Neural cell (in vitro differentiated cells): ENCODE measurements around the gene PLA2G2F. TPM values are rescaled to one million over a fixed set of nuclear protein-coding genes. Genes with fewer than 3 reads are reported as not detected.

Experiments
- H2AFZ ChIP-seq: fragments of 200-600, 300-800 bp; sonication (generic), shearing (Covaris generic); 2 replicates; pipeline ENCODE4 v1.6.0; 2014; ENCODE audit warnings: low read depth, mild to moderate bottlenecking, antibody characterized with exemption, low read length, moderate library complexity
- H3F3A ChIP-seq: fragments of 200-600 bp; shearing (Covaris generic); 2 replicates; pipeline ENCODE4 v1.6.1; 2016; ENCODE audit warnings: mild to moderate bottlenecking, moderate library complexity, mixed read lengths, antibody characterized with exemption, low read length; ENCODE audit not compliant: insufficient read depth, poor library complexity, severe bottlenecking
- H3K27ac ChIP-seq: fragments of 200-600, 300-800 bp; sonication (generic), shearing (Covaris generic); 2 replicates; pipeline ENCODE4 v1.5.1; 2014; ENCODE audit warnings: mild to moderate bottlenecking, low read length, moderate library complexity
- H3K27me3 ChIP-seq: fragments of 300-800, 200-600 bp; sonication (generic), shearing (Covaris generic); 2 replicates; pipeline ENCODE4 v1.6.0; 2014; ENCODE audit warnings: mild to moderate bottlenecking, low read depth, low read length, moderate library complexity; ENCODE audit not compliant: insufficient read depth
- H3K36me3 ChIP-seq: fragments of 300-800, 200-600 bp; sonication (generic), shearing (Covaris generic); 2 replicates; pipeline ENCODE4 v1.5.1; 2014; ENCODE audit warnings: mild to moderate bottlenecking, antibody characterized with exemption, low read length, moderate library complexity; ENCODE audit not compliant: insufficient read depth
- H3K4me2 ChIP-seq: fragments of 300-800, 200-600 bp; sonication (generic), shearing (Covaris generic); 2 replicates; pipeline ENCODE4 v1.6.0; 2014; ENCODE audit warnings: mild to moderate bottlenecking, low read length
- H3K4me3 ChIP-seq: fragments of 300-800, 200-600 bp; sonication (generic), shearing (Covaris generic); 2 replicates; pipeline ENCODE4 v1.5.1; 2014; ENCODE audit warnings: mild to moderate bottlenecking, low read length, moderate library complexity
- H3K79me2 ChIP-seq: fragments of 200-600 bp; shearing (Covaris generic); replicated peaks from 2 replicates; pipeline ENCODE4 v1.6.0; 2014; ENCODE audit warnings: mild to moderate bottlenecking, low read length, moderate library complexity; ENCODE audit not compliant: insufficient read depth
- H3K9ac ChIP-seq: fragments of 300-800, 200-600 bp; sonication (generic), shearing (Covaris generic); 2 replicates; pipeline ENCODE4 v1.6.1; 2016; ENCODE audit warnings: mild to moderate bottlenecking, low read length, mixed read lengths
- H3K9me2 ChIP-seq: fragments of 200-600 bp; shearing (Covaris generic); 2 replicates; pipeline ENCODE4 v1.6.1; 2016; ENCODE audit warnings: mild to moderate bottlenecking, low read length, mixed read lengths; ENCODE audit not compliant: insufficient read depth
- H3K9me3 ChIP-seq: fragments of 200-600, 300-800 bp; sonication (generic), shearing (Covaris generic); 2 replicates; pipeline ENCODE4 v1.6.1; 2016; ENCODE audit warnings: mild to moderate bottlenecking, mixed run types, low read length, moderate library complexity, mixed read lengths
- H4K20me1 ChIP-seq: fragments of 200-600 bp; shearing (Covaris generic); 2 replicates; pipeline ENCODE4 v1.6.1; 2016; ENCODE audit warnings: mild to moderate bottlenecking, mixed run types; ENCODE audit not compliant: insufficient read depth
- EP300 ChIP-seq: fragments of 450-650 bp; conservative IDR thresholded peaks from 2 replicates; pipeline ENCODE4 v1.6.1; 2014; ENCODE audit warnings: antibody characterized with exemption, mild to moderate bottlenecking, moderate library complexity; ENCODE audit not compliant: poor library complexity, severe bottlenecking
- EZH2 ChIP-seq: fragments of 200-600, 300-800 bp; shearing (Covaris generic), sonication (generic); IDR thresholded peaks from 2 replicates; pipeline ENCODE4 v1.6.1; 2014; ENCODE audit warnings: antibody characterized with exemption, low read length, borderline replicate concordance, mild to moderate bottlenecking; ENCODE audit not compliant: insufficient read depth, poor library complexity, severe bottlenecking
- MXI1 ChIP-seq: fragments of 450-650 bp; conservative IDR thresholded peaks from 2 replicates; pipeline ENCODE4 v1.6.1; 2014; ENCODE audit warnings: antibody characterized with exemption, mild to moderate bottlenecking; ENCODE audit not compliant: poor library complexity, severe bottlenecking
- POLR2AphosphoS5 ChIP-seq: IDR thresholded peaks from 2 replicates; pipeline ENCODE4 v1.6.1; 2012
- RAD21 ChIP-seq: fragments of 450-650 bp; conservative IDR thresholded peaks from 2 replicates; pipeline ENCODE4 v1.6.1; 2014; ENCODE audit warnings: antibody characterized with exemption, mild to moderate bottlenecking, moderate library complexity
- SMC3 ChIP-seq: fragments of 450-650 bp; conservative IDR thresholded peaks from 2 replicates; pipeline ENCODE4 v1.6.1; 2014; ENCODE audit warnings: antibody characterized with exemption, mild to moderate bottlenecking, moderate library complexity; ENCODE audit not compliant: poor library complexity
- TAF1 ChIP-seq: IDR thresholded peaks from 2 replicates; pipeline ENCODE4 v1.6.1; 2012; ENCODE audit warnings: low read depth
- polyA plus RNA-seq: library from polyadenylated mRNA; depleted of rRNA; stranded (reverse); fragments of >200 nt; gene quantifications from 2 replicates; pipeline ENCODE4 v1.2.3, GENCODE V29; 2014
- TF ChIP-seq, protein P1 (sequence below): fragments of 450-650 bp; IDR thresholded peaks from 2 replicates; pipeline ENCODE4 v1.5.1; 2014; ENCODE audit warnings: antibody characterized with exemption, mild to moderate bottlenecking, moderate library complexity; ENCODE audit not compliant: poor library complexity, severe bottlenecking
- TF ChIP-seq, protein P2 (sequence below): IDR thresholded peaks from 2 replicates; pipeline ENCODE4 v1.6.1; 2012; ENCODE audit warnings: borderline replicate concordance

Gene PLA2G2F
- polyA plus RNA-seq, 1 donor from 2014 or later = not detected

DNA sequence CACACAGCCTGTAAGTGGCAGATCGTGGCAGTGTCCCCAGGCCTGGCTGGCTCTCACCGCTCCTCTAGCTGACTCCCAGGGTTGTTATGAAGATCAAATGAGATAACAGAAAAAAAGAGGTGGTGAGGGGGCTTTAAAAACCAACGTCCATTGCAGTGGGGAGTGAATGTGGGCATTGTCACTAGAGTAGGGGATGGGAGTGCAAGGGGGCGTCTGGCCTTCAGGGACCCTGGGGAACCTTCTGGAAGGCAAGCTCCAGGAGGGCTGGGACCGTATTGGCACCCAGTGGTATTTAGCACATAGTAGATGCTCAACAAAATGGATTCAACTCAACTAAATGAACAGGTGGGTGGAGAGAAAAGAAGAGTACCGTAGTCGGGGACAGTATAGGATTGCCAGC lies 23.2 kb upstream of the PLA2G2F start:
- no peaks in the 10 kb centered on the region for H3K9me2 ChIP-seq
- H3K79me2 ChIP-seq = no peaks in the 10 kb centered on the region
- no peaks in the 10 kb centered on the region for H4K20me1 ChIP-seq
- H3K4me2 ChIP-seq = no peak overlapping the region
- no peak overlapping the region for H3K27ac ChIP-seq
- H3K36me3 ChIP-seq = no peaks in the 10 kb centered on the region
- no peak overlapping the region for H3K4me3 ChIP-seq
- no peaks in the 10 kb centered on the region for H3K27me3 ChIP-seq
- no peaks in the 10 kb centered on the region for H3K9me3 ChIP-seq
- no peaks in the 10 kb centered on the region for H3F3A ChIP-seq
- no peak overlapping the region for H2AFZ ChIP-seq
- H3K9ac ChIP-seq = no peak overlapping the region
- TF ChIP-seq, protein P1, sequence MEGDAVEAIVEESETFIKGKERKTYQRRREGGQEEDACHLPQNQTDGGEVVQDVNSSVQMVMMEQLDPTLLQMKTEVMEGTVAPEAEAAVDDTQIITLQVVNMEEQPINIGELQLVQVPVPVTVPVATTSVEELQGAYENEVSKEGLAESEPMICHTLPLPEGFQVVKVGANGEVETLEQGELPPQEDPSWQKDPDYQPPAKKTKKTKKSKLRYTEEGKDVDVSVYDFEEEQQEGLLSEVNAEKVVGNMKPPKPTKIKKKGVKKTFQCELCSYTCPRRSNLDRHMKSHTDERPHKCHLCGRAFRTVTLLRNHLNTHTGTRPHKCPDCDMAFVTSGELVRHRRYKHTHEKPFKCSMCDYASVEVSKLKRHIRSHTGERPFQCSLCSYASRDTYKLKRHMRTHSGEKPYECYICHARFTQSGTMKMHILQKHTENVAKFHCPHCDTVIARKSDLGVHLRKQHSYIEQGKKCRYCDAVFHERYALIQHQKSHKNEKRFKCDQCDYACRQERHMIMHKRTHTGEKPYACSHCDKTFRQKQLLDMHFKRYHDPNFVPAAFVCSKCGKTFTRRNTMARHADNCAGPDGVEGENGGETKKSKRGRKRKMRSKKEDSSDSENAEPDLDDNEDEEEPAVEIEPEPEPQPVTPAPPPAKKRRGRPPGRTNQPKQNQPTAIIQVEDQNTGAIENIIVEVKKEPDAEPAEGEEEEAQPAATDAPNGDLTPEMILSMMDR = no peak
- TF ChIP-seq SMC3 (no peak), RAD21 (no peak), MXI1 (no peak), EZH2 (no peak), EP300 (no peak), POLR2AphosphoS5 (no peak), TAF1 (no peak)
- TF ChIP-seq, protein P2, sequence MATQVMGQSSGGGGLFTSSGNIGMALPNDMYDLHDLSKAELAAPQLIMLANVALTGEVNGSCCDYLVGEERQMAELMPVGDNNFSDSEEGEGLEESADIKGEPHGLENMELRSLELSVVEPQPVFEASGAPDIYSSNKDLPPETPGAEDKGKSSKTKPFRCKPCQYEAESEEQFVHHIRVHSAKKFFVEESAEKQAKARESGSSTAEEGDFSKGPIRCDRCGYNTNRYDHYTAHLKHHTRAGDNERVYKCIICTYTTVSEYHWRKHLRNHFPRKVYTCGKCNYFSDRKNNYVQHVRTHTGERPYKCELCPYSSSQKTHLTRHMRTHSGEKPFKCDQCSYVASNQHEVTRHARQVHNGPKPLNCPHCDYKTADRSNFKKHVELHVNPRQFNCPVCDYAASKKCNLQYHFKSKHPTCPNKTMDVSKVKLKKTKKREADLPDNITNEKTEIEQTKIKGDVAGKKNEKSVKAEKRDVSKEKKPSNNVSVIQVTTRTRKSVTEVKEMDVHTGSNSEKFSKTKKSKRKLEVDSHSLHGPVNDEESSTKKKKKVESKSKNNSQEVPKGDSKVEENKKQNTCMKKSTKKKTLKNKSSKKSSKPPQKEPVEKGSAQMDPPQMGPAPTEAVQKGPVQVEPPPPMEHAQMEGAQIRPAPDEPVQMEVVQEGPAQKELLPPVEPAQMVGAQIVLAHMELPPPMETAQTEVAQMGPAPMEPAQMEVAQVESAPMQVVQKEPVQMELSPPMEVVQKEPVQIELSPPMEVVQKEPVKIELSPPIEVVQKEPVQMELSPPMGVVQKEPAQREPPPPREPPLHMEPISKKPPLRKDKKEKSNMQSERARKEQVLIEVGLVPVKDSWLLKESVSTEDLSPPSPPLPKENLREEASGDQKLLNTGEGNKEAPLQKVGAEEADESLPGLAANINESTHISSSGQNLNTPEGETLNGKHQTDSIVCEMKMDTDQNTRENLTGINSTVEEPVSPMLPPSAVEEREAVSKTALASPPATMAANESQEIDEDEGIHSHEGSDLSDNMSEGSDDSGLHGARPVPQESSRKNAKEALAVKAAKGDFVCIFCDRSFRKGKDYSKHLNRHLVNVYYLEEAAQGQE = no peak

DNA sequence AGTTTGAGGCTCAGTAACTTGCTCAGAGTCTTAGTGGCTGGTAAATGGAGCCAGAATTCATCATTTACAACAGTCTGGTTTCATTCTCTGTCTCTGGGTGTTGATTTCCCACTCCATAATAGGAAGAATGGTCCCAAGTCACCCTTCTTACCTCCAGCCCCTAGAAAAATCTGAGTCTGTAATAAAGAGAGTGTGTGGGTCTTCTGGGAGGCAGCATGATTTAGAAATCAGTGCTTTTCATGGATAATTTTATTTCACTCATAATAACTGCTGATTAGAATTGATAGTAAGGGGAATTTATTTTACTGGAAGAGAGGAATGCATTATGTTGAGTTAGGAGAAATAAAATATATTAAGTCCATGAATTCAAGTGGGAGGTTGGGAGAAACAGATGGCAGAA lies 21.9 kb upstream of the PLA2G2F start:
- Histone ChIP-seq H3K79me2 (no peaks in the 10 kb centered on the region), H3K27ac (no peak overlapping the region), H3K4me2 (no peak overlapping the region)

More for the DNA sequence above, 21.9 kb upstream of the PLA2G2F start:
- no peak overlapping the region for H2AFZ ChIP-seq
- no peak overlapping the region for H3K9ac ChIP-seq
- no peaks in the 10 kb centered on the region for H3K9me2 ChIP-seq
- H3K4me3 ChIP-seq = no peak overlapping the region
- H3K36me3 ChIP-seq = no peaks in the 10 kb centered on the region
- no peaks in the 10 kb centered on the region for H3F3A ChIP-seq
- no peak for TF ChIP-seq TAF1
- TF ChIP-seq, protein P2 = no peak
- no peak for TF ChIP-seq POLR2AphosphoS5
- TF ChIP-seq MXI1 = no peak
- no peak for TF ChIP-seq EZH2
- no peak for TF ChIP-seq EP300
- H3K9me3 ChIP-seq = no peaks in the 10 kb centered on the region
- no peaks in the 10 kb centered on the region for H4K20me1 ChIP-seq
- H3K27me3 ChIP-seq = no peaks in the 10 kb centered on the region
